IMR-90 (cell line): Measurements from ENCODE around the gene MACO1. TPM values are rescaled to one million over a fixed set of nuclear protein-coding genes. Genes with fewer than 3 reads are reported as not detected.

ENCODE experiments used
- ATAC-seq: fragments of 200-7000 bp; cut with Tn5 transposase; 2 replicates; pipeline ENCODE4 v1.9.1; 2020; ENCODE audit warnings: low read depth, mild to moderate bottlenecking, moderate library complexity
- BruUV-seq: library from RNA; stranded (reverse); fragments of 400-500 nt; replicated peaks from 2 replicates; lab custom pipeline; 2021; lab: Mats Ljungman, UMichigan
- CTCF ChIA-PET: fragments of 300-600 bp; formaldehyde crosslinking; extraction: SDS; loops from one replicate; lab custom pipeline; 2021; ENCODE audit warnings: antibody characterized with exemption; lab: Yijun Ruan, JAX
- POLR2A ChIA-PET: fragments of 300-600 bp; sonication (Branson Sonifier 250); formaldehyde crosslinking; loops from one replicate; lab custom pipeline; 2022; ENCODE audit warnings: antibody characterized with exemption; ENCODE audit not compliant: unreplicated experiment; lab: Charles Lee
- DNase-seq: peaks from one replicate; pipeline ENCODE4 v3.0.0; 2013
- H2AFZ ChIP-seq: replicated peaks from 2 replicates; pipeline ENCODE3; 2013; ENCODE audit warnings: low read length, mild to moderate bottlenecking; ENCODE audit not compliant: poor library complexity
- H2AK5ac ChIP-seq: 2 replicates; pipeline ENCODE4 v1.6.1; 2013; ENCODE audit warnings: low read depth, low read length, inconsistent platforms
- H2AK9ac ChIP-seq: replicated peaks from 2 replicates; pipeline ENCODE3; 2013; ENCODE audit warnings: mild to moderate bottlenecking, low read depth, low read length, moderate library complexity; ENCODE audit not compliant: poor library complexity
- H2BK120ac ChIP-seq: 2 replicates; pipeline ENCODE4 v1.6.1; 2013; ENCODE audit warnings: low read depth, low read length, inconsistent platforms
- H2BK15ac ChIP-seq: 3 replicates; pipeline ENCODE4 v1.6.1; 2013; ENCODE audit warnings: low read depth, low read length, inconsistent platforms
- H2BK20ac ChIP-seq: 2 replicates; pipeline ENCODE4 v1.6.1; 2013; ENCODE audit warnings: low read depth, mild to moderate bottlenecking, inconsistent platforms, low read length, moderate library complexity
- H2BK5ac ChIP-seq: 2 replicates; pipeline ENCODE4 v1.6.1; 2013; ENCODE audit warnings: mild to moderate bottlenecking, low read depth, low read length, inconsistent platforms; ENCODE audit not compliant: poor library complexity, severe bottlenecking
- H3K14ac ChIP-seq: replicated peaks from 2 replicates; pipeline ENCODE4 v1.6.1; 2013; ENCODE audit warnings: low read depth, low read length, inconsistent platforms
- H3K18ac ChIP-seq: 2 replicates; pipeline ENCODE4 v1.6.1; 2013; ENCODE audit warnings: low read depth, low read length, control low read depth
- H3K23ac ChIP-seq: 2 replicates; pipeline ENCODE4 v1.6.1; 2013; ENCODE audit warnings: low read depth, low read length, inconsistent platforms
- H3K27ac ChIP-seq: 2 replicates; pipeline ENCODE4 v1.5.1; 2013; ENCODE audit warnings: mild to moderate bottlenecking, control low read depth, low read length; ENCODE audit not compliant: insufficient read depth
- H3K27me3 ChIP-seq: 2 replicates; pipeline ENCODE4 v1.6.1; 2013; ENCODE audit warnings: low read length; ENCODE audit not compliant: control insufficient read depth, insufficient read depth
- H3K36me3 ChIP-seq: 2 replicates; pipeline ENCODE4 v1.6.1; 2013; ENCODE audit warnings: low read length, mixed read lengths; ENCODE audit not compliant: control insufficient read depth, insufficient read depth
- H3K4ac ChIP-seq: 2 replicates; pipeline ENCODE4 v1.6.1; 2013; ENCODE audit warnings: low read depth, low read length, inconsistent platforms
- H3K4me1 ChIP-seq: 2 replicates; pipeline ENCODE4 v1.6.1; 2013; ENCODE audit warnings: low read length, mixed read lengths; ENCODE audit not compliant: control insufficient read depth, insufficient read depth
- H3K4me2 ChIP-seq: 2 replicates; pipeline ENCODE4 v1.6.1; 2013; ENCODE audit warnings: low read depth, mild to moderate bottlenecking, control low read depth, low read length, moderate library complexity
- H3K4me3 ChIP-seq: 2 replicates; pipeline ENCODE4 v1.5.1; 2013; ENCODE audit warnings: low read depth, mild to moderate bottlenecking, control low read depth, low read length, moderate library complexity; ENCODE audit not compliant: insufficient read depth
- H3K56ac ChIP-seq: 2 replicates; pipeline ENCODE4 v1.6.1; 2013; ENCODE audit warnings: low read length, inconsistent platforms; ENCODE audit not compliant: insufficient read depth; ENCODE audit errors: extremely low read depth
- H3K79me1 ChIP-seq, 2 experiments: 2 replicates each; pipeline ENCODE4 v1.6.1; 2013; ENCODE audit warnings: low read length in 2 of 2, inconsistent platforms in 1 of 2, low read depth in 1 of 2
- H3K9ac ChIP-seq: 2 replicates; pipeline ENCODE4 v1.6.1; 2013; ENCODE audit warnings: low read depth, low read length, control low read depth
- H3K9me1 ChIP-seq: 2 replicates; pipeline ENCODE4 v1.6.1; 2013; ENCODE audit warnings: low read length, inconsistent platforms; ENCODE audit not compliant: insufficient read depth
- H3K9me3 ChIP-seq: 2 replicates; pipeline ENCODE4 v1.6.1; 2013; ENCODE audit warnings: low read length; ENCODE audit not compliant: control insufficient read depth, insufficient read depth
- H4K20me1 ChIP-seq: 2 replicates; pipeline ENCODE4 v1.6.1; 2013; ENCODE audit warnings: low read length, inconsistent platforms; ENCODE audit not compliant: insufficient read depth
- H4K5ac ChIP-seq: 2 replicates; pipeline ENCODE4 v1.6.1; 2013; ENCODE audit warnings: mild to moderate bottlenecking, low read depth, low read length, control low read depth
- H4K8ac ChIP-seq, 2 experiments: 2 replicates each; pipeline ENCODE4 v1.6.1; 2013; ENCODE audit warnings: low read depth in 2 of 2, low read length in 2 of 2, control low read depth in 1 of 2, inconsistent platforms in 1 of 2
- H4K91ac ChIP-seq: 2 replicates; pipeline ENCODE4 v1.6.1; 2013; ENCODE audit warnings: low read depth, low read length, inconsistent platforms; ENCODE audit not compliant: insufficient read depth
- CHD1 ChIP-seq: IDR thresholded peaks from 2 replicates; pipeline ENCODE4 v1.6.1; 2012; ENCODE audit warnings: low read depth, low read length, improper control_type of control experiment
- FOS ChIP-seq: fragments of 150-350 bp; IDR thresholded peaks from 2 replicates; pipeline ENCODE4 v1.6.1; 2016; ENCODE audit warnings: low read depth, low read length
- MAZ ChIP-seq: IDR thresholded peaks from 2 replicates; pipeline ENCODE4 v1.6.1; 2012; ENCODE audit warnings: low read depth, mild to moderate bottlenecking, low read length, improper control_type of control experiment, moderate library complexity, borderline replicate concordance
- NFE2L2 ChIP-seq: fragments of 150-350 bp; IDR thresholded peaks from 2 replicates; pipeline ENCODE4 v1.6.1; 2016; ENCODE audit warnings: low read depth, mild to moderate bottlenecking, low read length
- RCOR1 ChIP-seq: IDR thresholded peaks from 2 replicates; pipeline ENCODE4 v1.6.1; 2012; ENCODE audit warnings: mild to moderate bottlenecking, low read length, improper control_type of control experiment; ENCODE audit not compliant: insufficient replicate concordance
- WGBS, 2 experiments: methylation state at CpG; one replicate each; pipeline versions ENCODE4 v1.1.5 to v1.1.7; 2013; ENCODE audit warnings: missing lambda C conversion rate in 2 of 2; ENCODE audit not compliant: insufficient read length in 1 of 2; ENCODE audit errors: extremely low coverage in 2 of 2; 5-methylcytosine and 5-hydroxymethylcytosine counted together
- dilution Hi-C: fragments of 300-500 bp; cut with HindIII; formaldehyde crosslinking; loops from one replicate; pipeline ENCODE4 v1.14.3; 2018; ENCODE audit warnings: low sequenced_read_pairs; ENCODE audit not compliant: unreplicated experiment
- in situ Hi-C: fragments of 300-500 bp; cut with MboI; formaldehyde crosslinking; loops from 3 replicates; pipeline ENCODE4 v1.14.3; 2019; ENCODE audit warnings: low sequenced_read_pairs, inconsistent platforms, mixed read lengths
- intact Hi-C: fragments of 100-400 bp; cut with micrococcal nuclease; formaldehyde crosslinking; loops from 2 replicates; pipeline ENCODE4 v1.10.0; 2022
- polyA plus RNA-seq, 3 experiments: library from polyadenylated mRNA; depleted of rRNA; stranded (reverse); fragments of >200 nt; gene quantifications; 2 replicates each; pipeline ENCODE4 v1.2.3, GENCODE V29; 2012; ENCODE audit warnings: low replicate concordance in 1 of 3
- total RNA-seq: library from RNA; depleted of rRNA; stranded (reverse); fragments of >200 nt; gene quantifications from 2 replicates; pipeline ENCODE4 v1.2.3, GENCODE V29; 2012
- TF ChIP-seq, protein P1 (sequence below): fragments of 150-350 bp; IDR thresholded peaks from 2 replicates; pipeline ENCODE4 v1.6.1; 2017; ENCODE audit warnings: mild to moderate bottlenecking, antibody characterized with exemption, low read length, low read depth

Gene MACO1
- total and polyA plus RNA-seq, 2 of the 4 experiments (the other 2 are of a cell fraction): 6.8 to 12.7 TPM

GRCh38 chr1:25467193-25467592 is 36.5 kb downstream of the MACO1 start:
- ChIA-PET CTCF (interaction anchor here (1.1 to 1.6 kb wide), 2 partner anchors 9 to 19 kb away, joined by 3 read pairs; no protein-coding TSS in a partner anchor), POLR2A (no interaction called here)
- H2AK9ac ChIP-seq: no peak overlapping the region
- H4K8ac ChIP-seq: no peak overlapping the region
- H3K9me1 ChIP-seq: peaks cover 4% of the 10 kb centered on the region; the same call in 1 of the 2 replicates
- H4K5ac ChIP-seq: no peak overlapping the region
- H3K27ac ChIP-seq: no peak overlapping the region
- no peak overlapping the region for H2BK20ac ChIP-seq
- H3K79me1 ChIP-seq: peaks cover 28 to 61% of the 10 kb centered on the region in 2 experiments; a peak in 3 of 4 replicates
- no peaks in the 10 kb centered on the region for H3K9me3 ChIP-seq
- H3K4me2 ChIP-seq: no peak overlapping the region
- no peaks in the 10 kb centered on the region; the same call in 1 of the 2 replicates for H3K36me3 ChIP-seq
- no peak overlapping the region for H4K91ac ChIP-seq
- no peak for DNase-seq
- no peak for TF ChIP-seq NFE2L2
- TF ChIP-seq CHD1: no peak
- TF ChIP-seq MAZ: no peak
- TF ChIP-seq, protein P1, sequence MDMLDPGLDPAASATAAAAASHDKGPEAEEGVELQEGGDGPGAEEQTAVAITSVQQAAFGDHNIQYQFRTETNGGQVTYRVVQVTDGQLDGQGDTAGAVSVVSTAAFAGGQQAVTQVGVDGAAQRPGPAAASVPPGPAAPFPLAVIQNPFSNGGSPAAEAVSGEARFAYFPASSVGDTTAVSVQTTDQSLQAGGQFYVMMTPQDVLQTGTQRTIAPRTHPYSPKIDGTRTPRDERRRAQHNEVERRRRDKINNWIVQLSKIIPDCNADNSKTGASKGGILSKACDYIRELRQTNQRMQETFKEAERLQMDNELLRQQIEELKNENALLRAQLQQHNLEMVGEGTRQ: no peak
- no peak for TF ChIP-seq RCOR1
- TF ChIP-seq FOS: no peak
- ATAC-seq: no peak
- H4K20me1 ChIP-seq: peaks cover 3% of the 10 kb centered on the region; the same call in 1 of the 2 replicates
- no peak overlapping the region for H2AFZ ChIP-seq
- intact Hi-C loops (no loop called here), in situ Hi-C loops (no loop called here), dilution Hi-C loops (no loop called here)
- H2BK5ac ChIP-seq: no peak overlapping the region
- no CpG with 5 or more reads among the region's 4 CpGs for WGBS, 2 experiments
- no peak overlapping the region for H3K23ac ChIP-seq
- no peak overlapping the region for H2BK15ac ChIP-seq
- no peak overlapping the region for H3K18ac ChIP-seq
- H3K56ac ChIP-seq: no peak overlapping the region
- no peak overlapping the region for H2AK5ac ChIP-seq
- no peak overlapping the region for H2BK120ac ChIP-seq
- no TSS peak for BruUV-seq
- no peak overlapping the region for H3K4ac ChIP-seq
- no peak overlapping the region for H3K4me3 ChIP-seq
- no peak overlapping the region for H3K14ac ChIP-seq
- H3K27me3 ChIP-seq: no peaks in the 10 kb centered on the region
- H3K4me1 ChIP-seq: peaks cover 4% of the 10 kb centered on the region; the same call in 1 of the 2 replicates
- no peak overlapping the region for H3K9ac ChIP-seq
